HG03103 (cell line): ENCODE results near the gene SET.
A peak's percentile ranks its signal among the peaks of the same experiment; 100 is the strongest.
"Not testable (repeated sequence)": the region's sequence is repeated elsewhere in the genome, so short reads cannot be mapped to it uniquely, and the experiment has no call there.

Experiments used
- ATAC-seq: cut with Tn5 transposase; IDR thresholded peaks from one replicate; pipeline ENCODE4 v1.9.1; 2021; ENCODE audit warnings: low read depth; ENCODE audit not compliant: unreplicated experiment

SET gene

GRCh38 chr9:128688501-128689292 lies at the start of gene SET:
Gene SET (plus strand): TSS chr9:128689222. CDS start chr9:128689583, 361 bp downstream.
- ATAC-seq = peak; percentile 60

GRCh38 chr9:128640603-128641002 lies 48.4 kb upstream of the SET start:
- no peak for ATAC-seq

- no peak for ATAC-seq
Observed at GRCh38 chr9:128642675-128643245, 46.3 kb upstream of the SET start.

- peak; percentile 67 for ATAC-seq
Observed at GRCh38 chr9:128643519-128644300, 45.3 kb upstream of the SET start.

GRCh38 chr9:128648206-128648605 lies 40.8 kb upstream of the SET start:
- ATAC-seq = not testable (repeated sequence)

GRCh38 chr9:128651798-128652197 lies 37.2 kb upstream of the SET start:
- no peak for ATAC-seq

- ATAC-seq = no peak
Observed at GRCh38 chr9:128653908-128654307, 35.1 kb upstream of the SET start.

- no peak for ATAC-seq
Observed at GRCh38 chr9:128654481-128654880, 34.5 kb upstream of the SET start.

GRCh38 chr9:128656416-128657343 lies 32.3 kb upstream of the SET start, which contains the start of gene DYNC2I2:
Gene DYNC2I2 (minus strand): TSS chr9:128656847. CDS start chr9:128656726, 121 bp downstream.
- ATAC-seq = peak; percentile 55

GRCh38 chr9:128657344-128657704 lies 31.7 kb upstream of the SET start:
- ATAC-seq = no peak

- ATAC-seq = no peak
Observed at GRCh38 chr9:128657796-128658195, 31.2 kb upstream of the SET start.

- ATAC-seq = not testable (repeated sequence)
Observed at GRCh38 chr9:128666481-128666941, 22.5 kb upstream of the SET start.

- no peak for ATAC-seq
Observed at GRCh38 chr9:128669786-128670185, 19.2 kb upstream of the SET start.

GRCh38 chr9:128675382-128675781 lies 13.6 kb upstream of the SET start:
- no peak for ATAC-seq

GRCh38 chr9:128677794-128678193 lies 11.2 kb upstream of the SET start:
- no peak for ATAC-seq

GRCh38 chr9:128683340-128684064 lies 5.5 kb upstream of the SET start:
- no peak for ATAC-seq

- ATAC-seq = no peak
Observed at GRCh38 chr9:128684065-128684324, 5.0 kb upstream of the SET start.

GRCh38 chr9:128684325-128685199 lies 4.5 kb upstream of the SET start:
- ATAC-seq = peak; percentile 32
